Measurements from ENCODE around the gene PTPRD. TPM values are rescaled to one million over a fixed set of nuclear protein-coding genes. Genes with fewer than 3 reads are reported as not detected.

PTPRD gene
- total RNA-seq, 1 experiment from 2014 or later = not detected

DNA sequence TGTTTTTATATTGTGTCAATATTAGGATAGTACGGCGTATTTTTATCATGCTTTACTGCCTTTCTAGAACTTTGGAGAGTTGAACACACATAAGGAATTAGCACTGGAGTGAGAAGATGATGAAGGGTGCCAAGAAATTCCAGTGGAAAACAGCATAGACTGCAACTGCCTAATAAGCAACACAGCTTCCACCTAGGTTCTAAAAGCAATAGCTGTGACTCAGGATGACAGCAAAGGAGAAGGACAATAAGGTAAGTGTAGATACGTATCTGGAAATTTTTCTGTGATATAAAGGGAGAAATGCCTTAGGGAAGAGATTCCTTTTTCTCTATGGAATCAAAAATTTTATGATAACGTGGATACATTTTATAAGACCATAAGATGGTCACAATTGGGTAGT, 7.4 kb downstream of the PTPRD start:
- ATAC-seq (no peak), DNase-seq (ENCODE audit: low read depth, low spot score) (no peak)
- no peaks in the 10 kb centered on the region for H3K27me3 ChIP-seq (ENCODE audit: control insufficient read depth, insufficient read depth, low read length)
- ChIA-PET CTCF (no interaction called here), POLR2A (no interaction called here)
- H3K4me3 ChIP-seq (ENCODE audit: low read depth in 2 of 2, low read length in 2 of 2) = no peak overlapping the region
- TF ChIP-seq TCF7L2 (IDR thresholded peaks at IDR 0.05; ENCODE audit: low read depth, low read length) (no peak), SIN3A (IDR thresholded peaks at IDR 0.05; ENCODE audit: borderline replicate concordance, insufficient read depth, low read depth, low read length) (no peak), POLR2AphosphoS5 (IDR thresholded peaks at IDR 0.05; ENCODE audit: low read depth, low read length) (no peak)
- TF ChIP-seq, protein P1, sequence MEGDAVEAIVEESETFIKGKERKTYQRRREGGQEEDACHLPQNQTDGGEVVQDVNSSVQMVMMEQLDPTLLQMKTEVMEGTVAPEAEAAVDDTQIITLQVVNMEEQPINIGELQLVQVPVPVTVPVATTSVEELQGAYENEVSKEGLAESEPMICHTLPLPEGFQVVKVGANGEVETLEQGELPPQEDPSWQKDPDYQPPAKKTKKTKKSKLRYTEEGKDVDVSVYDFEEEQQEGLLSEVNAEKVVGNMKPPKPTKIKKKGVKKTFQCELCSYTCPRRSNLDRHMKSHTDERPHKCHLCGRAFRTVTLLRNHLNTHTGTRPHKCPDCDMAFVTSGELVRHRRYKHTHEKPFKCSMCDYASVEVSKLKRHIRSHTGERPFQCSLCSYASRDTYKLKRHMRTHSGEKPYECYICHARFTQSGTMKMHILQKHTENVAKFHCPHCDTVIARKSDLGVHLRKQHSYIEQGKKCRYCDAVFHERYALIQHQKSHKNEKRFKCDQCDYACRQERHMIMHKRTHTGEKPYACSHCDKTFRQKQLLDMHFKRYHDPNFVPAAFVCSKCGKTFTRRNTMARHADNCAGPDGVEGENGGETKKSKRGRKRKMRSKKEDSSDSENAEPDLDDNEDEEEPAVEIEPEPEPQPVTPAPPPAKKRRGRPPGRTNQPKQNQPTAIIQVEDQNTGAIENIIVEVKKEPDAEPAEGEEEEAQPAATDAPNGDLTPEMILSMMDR (IDR thresholded peaks at IDR 0.05) = no peak
- TF ChIP-seq, protein P2, sequence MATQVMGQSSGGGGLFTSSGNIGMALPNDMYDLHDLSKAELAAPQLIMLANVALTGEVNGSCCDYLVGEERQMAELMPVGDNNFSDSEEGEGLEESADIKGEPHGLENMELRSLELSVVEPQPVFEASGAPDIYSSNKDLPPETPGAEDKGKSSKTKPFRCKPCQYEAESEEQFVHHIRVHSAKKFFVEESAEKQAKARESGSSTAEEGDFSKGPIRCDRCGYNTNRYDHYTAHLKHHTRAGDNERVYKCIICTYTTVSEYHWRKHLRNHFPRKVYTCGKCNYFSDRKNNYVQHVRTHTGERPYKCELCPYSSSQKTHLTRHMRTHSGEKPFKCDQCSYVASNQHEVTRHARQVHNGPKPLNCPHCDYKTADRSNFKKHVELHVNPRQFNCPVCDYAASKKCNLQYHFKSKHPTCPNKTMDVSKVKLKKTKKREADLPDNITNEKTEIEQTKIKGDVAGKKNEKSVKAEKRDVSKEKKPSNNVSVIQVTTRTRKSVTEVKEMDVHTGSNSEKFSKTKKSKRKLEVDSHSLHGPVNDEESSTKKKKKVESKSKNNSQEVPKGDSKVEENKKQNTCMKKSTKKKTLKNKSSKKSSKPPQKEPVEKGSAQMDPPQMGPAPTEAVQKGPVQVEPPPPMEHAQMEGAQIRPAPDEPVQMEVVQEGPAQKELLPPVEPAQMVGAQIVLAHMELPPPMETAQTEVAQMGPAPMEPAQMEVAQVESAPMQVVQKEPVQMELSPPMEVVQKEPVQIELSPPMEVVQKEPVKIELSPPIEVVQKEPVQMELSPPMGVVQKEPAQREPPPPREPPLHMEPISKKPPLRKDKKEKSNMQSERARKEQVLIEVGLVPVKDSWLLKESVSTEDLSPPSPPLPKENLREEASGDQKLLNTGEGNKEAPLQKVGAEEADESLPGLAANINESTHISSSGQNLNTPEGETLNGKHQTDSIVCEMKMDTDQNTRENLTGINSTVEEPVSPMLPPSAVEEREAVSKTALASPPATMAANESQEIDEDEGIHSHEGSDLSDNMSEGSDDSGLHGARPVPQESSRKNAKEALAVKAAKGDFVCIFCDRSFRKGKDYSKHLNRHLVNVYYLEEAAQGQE (IDR thresholded peaks at IDR 0.05; ENCODE audit: insufficient read depth in 1 of 2, low read depth in 2 of 2, low read length in 1 of 2) = no peak
- no peaks in the 10 kb centered on the region for H3K4me1 ChIP-seq (ENCODE audit: control insufficient read depth, insufficient read depth, low read length)
- in situ Hi-C loops (cut with HindIII; ENCODE audit: low pct_unique_long_range_greater_than_20kb, low sequenced_read_pairs) = no loop called here
- intact Hi-C loops (cut with micrococcal nuclease; ENCODE audit: unreplicated experiment) = no loop called here
- no peaks in the 10 kb centered on the region for H3K9me3 ChIP-seq (ENCODE audit: control insufficient read depth, insufficient read depth, low read depth, low read length)
- H3K36me3 ChIP-seq (ENCODE audit: control insufficient read depth, insufficient read depth, low read length) = no peaks in the 10 kb centered on the region
- no TSS peak for BruUV-seq (replicated peaks)
- no peak overlapping the region for H3K27ac ChIP-seq (ENCODE audit: low read length)

DNA sequence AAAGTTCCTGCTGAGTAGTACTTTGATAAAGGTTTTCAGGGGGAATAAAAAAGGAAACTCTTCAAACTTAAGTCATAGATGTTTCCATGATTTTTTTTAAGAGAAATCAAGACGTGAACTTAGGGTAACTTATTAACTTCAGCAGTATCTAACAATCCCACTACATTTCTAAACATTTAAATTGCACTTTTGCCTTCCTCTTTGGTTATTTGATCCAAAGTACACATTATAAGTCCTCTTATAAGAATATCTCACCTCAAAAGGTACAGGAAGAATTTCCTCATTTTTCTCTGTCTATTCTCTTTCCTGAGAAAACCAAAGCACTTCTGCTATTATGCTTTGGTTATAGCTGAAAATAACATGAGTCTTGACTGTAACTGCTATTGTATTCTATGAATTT, 7.9 kb downstream of the PTPRD start:
- Histone ChIP-seq H3K27me3 (ENCODE audit: control insufficient read depth, insufficient read depth, low read length) (no peaks in the 10 kb centered on the region), H3K9me3 (ENCODE audit: control insufficient read depth, insufficient read depth, low read depth, low read length) (no peaks in the 10 kb centered on the region), H3K4me1 (ENCODE audit: control insufficient read depth, insufficient read depth, low read length) (no peaks in the 10 kb centered on the region), H3K36me3 (ENCODE audit: control insufficient read depth, insufficient read depth, low read length) (no peaks in the 10 kb centered on the region), H3K27ac (ENCODE audit: low read length) (no peak overlapping the region), H3K4me3 (ENCODE audit: low read depth in 2 of 2, low read length in 2 of 2) (no peak overlapping the region)
- no peak for DNase-seq (ENCODE audit: low read depth, low spot score)
- CTCF ChIA-PET = no interaction called here
- intact Hi-C loops (cut with micrococcal nuclease; ENCODE audit: unreplicated experiment) = no loop called here
- in situ Hi-C loops (cut with HindIII; ENCODE audit: low pct_unique_long_range_greater_than_20kb, low sequenced_read_pairs) = no loop called here
- TF ChIP-seq, protein P1 (IDR thresholded peaks at IDR 0.05) = no peak
- TF ChIP-seq, protein P2 (IDR thresholded peaks at IDR 0.05; ENCODE audit: insufficient read depth in 1 of 2, low read depth in 2 of 2, low read length in 1 of 2) = no peak
- TF ChIP-seq POLR2AphosphoS5 (IDR thresholded peaks at IDR 0.05; ENCODE audit: low read depth, low read length) = no peak
- TF ChIP-seq TCF7L2 (IDR thresholded peaks at IDR 0.05; ENCODE audit: low read depth, low read length) = no peak
- TF ChIP-seq SIN3A (IDR thresholded peaks at IDR 0.05; ENCODE audit: borderline replicate concordance, insufficient read depth, low read depth, low read length) = no peak
- ATAC-seq = no peak
- no TSS peak for BruUV-seq (replicated peaks)
- POLR2A ChIA-PET = no interaction called here
